ENCODE measurements around the gene QPCT.

QPCT gene

DNA sequence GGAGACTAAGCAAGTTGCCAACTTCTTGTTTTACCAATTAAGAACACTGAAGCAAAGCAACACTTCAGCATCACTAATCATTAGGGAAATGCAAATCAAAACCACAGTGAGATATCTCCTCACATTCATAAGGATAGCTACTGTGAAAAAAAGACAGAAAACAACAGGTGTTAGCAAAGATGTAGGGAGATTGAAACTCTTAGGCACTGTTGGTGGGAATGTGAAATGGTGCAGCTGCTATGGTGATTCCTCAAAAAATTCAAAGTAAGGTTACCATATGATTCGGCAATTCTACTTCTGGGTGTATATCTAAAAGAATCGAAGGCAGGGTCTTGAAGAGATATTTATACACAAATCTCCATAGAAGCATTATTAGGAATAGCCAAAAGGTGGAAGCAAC lies 11.2 kb upstream of the QPCT start:
- no peak overlapping the region for H3K4me3 ChIP-seq (ENCODE audit: control insufficient read depth, low read depth, low read length)
- TF ChIP-seq, protein P1, sequence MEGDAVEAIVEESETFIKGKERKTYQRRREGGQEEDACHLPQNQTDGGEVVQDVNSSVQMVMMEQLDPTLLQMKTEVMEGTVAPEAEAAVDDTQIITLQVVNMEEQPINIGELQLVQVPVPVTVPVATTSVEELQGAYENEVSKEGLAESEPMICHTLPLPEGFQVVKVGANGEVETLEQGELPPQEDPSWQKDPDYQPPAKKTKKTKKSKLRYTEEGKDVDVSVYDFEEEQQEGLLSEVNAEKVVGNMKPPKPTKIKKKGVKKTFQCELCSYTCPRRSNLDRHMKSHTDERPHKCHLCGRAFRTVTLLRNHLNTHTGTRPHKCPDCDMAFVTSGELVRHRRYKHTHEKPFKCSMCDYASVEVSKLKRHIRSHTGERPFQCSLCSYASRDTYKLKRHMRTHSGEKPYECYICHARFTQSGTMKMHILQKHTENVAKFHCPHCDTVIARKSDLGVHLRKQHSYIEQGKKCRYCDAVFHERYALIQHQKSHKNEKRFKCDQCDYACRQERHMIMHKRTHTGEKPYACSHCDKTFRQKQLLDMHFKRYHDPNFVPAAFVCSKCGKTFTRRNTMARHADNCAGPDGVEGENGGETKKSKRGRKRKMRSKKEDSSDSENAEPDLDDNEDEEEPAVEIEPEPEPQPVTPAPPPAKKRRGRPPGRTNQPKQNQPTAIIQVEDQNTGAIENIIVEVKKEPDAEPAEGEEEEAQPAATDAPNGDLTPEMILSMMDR (IDR thresholded peaks at IDR 0.05; ENCODE audit: control insufficient read depth, insufficient read depth, low read depth, low read length, missing control alignments), result no peak
- DNase-seq (ENCODE audit: low read depth), result no peak

DNA sequence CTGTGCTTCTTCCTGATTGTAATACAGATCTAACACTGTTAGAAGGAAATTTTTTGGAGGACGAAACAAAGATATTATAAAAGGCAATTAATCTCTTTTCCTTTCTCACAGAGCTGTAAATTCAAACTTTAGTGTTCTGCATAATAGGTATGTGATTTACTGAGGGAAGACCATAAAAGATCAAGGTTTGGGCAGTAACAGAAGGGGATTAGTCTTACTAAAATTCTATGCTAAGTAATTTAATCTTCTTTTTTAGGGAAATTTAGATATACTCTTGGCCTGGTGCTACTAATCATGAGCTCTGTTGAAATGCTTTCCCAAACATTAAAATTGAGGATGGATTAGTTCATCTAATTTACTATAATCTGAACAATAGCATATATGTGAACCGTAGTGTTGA lies 8.8 kb upstream of the QPCT start:
- H3K4me3 ChIP-seq (ENCODE audit: control insufficient read depth, low read depth, low read length), result no peak overlapping the region
- TF ChIP-seq, protein P1 (IDR thresholded peaks at IDR 0.05; ENCODE audit: control insufficient read depth, insufficient read depth, low read depth, low read length, missing control alignments), result no peak
- no peak for DNase-seq (ENCODE audit: low read depth)

DNA sequence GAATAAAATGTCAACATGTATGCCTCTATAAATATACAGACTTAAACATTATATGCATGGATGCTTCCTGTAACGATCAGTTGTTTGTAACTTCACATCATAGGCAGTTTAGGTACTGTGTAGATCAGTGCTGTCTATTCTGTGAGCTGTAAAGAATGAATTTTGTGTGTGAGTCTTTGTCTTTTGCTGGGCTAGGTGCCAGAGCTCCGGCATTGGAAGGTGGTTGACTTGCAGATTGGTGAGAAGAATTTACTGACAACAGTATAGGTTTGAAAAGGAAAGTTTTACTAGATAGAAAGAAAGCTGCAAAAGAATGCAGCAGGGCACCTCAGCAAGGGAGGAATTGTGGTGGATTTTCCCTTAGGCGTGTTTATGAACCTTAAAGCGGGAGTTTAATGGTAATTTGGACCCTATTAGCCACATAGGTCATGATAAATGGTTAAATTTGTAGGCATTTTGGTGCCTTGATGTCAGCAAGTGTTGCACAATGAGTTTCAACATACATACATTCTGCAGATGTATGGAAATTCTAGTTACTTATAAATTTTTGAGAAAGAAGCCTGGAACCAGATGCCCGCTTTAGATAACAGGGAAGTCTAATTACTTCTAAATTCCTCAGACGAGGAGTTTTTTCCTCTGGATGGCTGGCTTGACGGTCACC lies 6.7 kb upstream of the QPCT start:
- DNase-seq (ENCODE audit: low read depth), result no peak
- no peak overlapping the region for H3K4me3 ChIP-seq (ENCODE audit: control insufficient read depth, low read depth, low read length)
- TF ChIP-seq, protein P1 (IDR thresholded peaks at IDR 0.05; ENCODE audit: control insufficient read depth, insufficient read depth, low read depth, low read length, missing control alignments), result no peak

DNA sequence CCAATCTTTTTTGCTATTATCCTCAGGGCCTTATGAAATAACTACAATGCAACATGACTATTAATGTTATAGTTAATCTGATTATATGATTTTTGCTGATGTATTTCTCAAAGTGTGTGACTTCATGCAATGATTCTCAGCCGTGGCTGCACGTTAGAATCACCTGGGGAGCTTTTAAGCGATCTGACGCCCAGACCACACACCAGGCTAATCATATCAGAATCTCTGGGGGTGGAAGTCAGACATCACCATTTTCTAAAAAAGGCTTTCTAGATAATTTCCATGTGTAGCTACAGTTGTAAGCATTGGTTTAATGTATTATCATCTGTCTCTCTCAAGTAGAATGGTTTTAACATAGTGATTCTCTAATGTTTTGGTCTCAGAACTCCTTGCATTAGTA lies 5.5 kb upstream of the QPCT start:
- H3K4me3 ChIP-seq (ENCODE audit: control insufficient read depth, low read depth, low read length), result no peak overlapping the region
- TF ChIP-seq, protein P1 (IDR thresholded peaks at IDR 0.05; ENCODE audit: control insufficient read depth, insufficient read depth, low read depth, low read length, missing control alignments), result no peak
- no peak for DNase-seq (ENCODE audit: low read depth)

DNA sequence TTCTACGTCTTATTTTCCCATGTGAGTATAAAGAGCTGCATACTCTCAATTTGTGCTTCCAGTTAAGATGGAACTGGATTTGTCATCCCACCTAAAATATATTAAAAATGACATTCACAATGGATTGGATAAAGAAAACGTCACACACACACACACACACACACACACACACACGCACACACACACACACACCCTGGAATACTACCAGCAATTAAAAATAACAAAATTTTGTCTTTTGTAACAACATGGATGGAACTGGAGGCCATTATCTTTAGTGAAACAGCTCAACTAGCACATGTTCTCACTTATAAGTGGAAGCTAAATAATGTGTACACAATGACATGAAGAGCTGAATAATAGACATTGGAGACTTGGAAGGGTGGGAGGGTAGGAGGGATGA lies 3.8 kb upstream of the QPCT start:
- DNase-seq (ENCODE audit: low read depth), result no peak
- no peak overlapping the region for H3K4me3 ChIP-seq (ENCODE audit: control insufficient read depth, low read depth, low read length)
- TF ChIP-seq, protein P1 (IDR thresholded peaks at IDR 0.05; ENCODE audit: control insufficient read depth, insufficient read depth, low read depth, low read length, missing control alignments), result no peak

DNA sequence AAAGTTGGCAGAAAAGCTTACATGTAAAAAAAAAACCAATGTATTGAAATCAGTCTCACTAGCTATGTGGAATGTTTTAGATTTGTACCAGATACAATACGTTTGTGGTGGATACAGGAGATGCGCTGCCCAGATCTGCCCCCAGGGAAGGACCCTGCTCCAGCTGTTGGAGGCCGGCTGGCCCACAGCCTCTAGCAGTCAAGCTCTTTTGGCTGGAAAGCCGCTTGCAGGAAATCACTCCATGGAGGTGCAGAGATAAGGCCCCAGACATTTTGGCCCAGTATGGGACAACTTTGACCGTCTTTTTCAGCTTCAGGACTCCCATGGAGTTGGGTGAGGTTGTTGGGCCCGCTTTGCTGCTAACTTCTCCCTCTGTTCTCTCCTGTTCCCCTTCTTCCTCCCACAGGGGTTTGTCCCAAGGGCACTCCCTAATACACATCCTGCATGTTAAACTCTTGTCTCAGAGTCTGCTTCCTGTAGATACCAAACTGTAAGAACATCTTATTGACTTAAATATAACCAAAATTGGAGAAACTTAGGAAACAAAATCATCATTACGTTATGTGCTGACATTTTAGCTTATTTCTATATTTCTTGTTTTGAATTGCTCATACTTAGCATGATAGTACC lies 1.7 kb upstream of the QPCT start:
- H3K4me3 ChIP-seq (ENCODE audit: control insufficient read depth, low read depth, low read length), result no peak overlapping the region
- DNase-seq (ENCODE audit: low read depth), result no peak
- TF ChIP-seq, protein P1 (IDR thresholded peaks at IDR 0.05; ENCODE audit: control insufficient read depth, insufficient read depth, low read depth, low read length, missing control alignments), result no peak

All from AG09309 (cell line).